ENCODE measurements around the gene HBP1. TPM values are rescaled to one million over a fixed set of nuclear protein-coding genes. Genes with fewer than 3 reads are reported as not detected.

The HBP1 gene
- polyA plus RNA-seq, 1 donor from 2014 or later, result 37.7 TPM

GRCh38 chr7:107185716-107186115, 16.9 kb downstream of the HBP1 start:
- Histone ChIP-seq H3F3A (ENCODE audit: insufficient read depth, low read length, poor library complexity, severe bottlenecking) (no peaks in the 10 kb centered on the region), H3K4me2 (ENCODE audit: low read length) (no peak overlapping the region), H3K27ac (ENCODE audit: low read length) (no peak overlapping the region), H3K27me3 (ENCODE audit: insufficient read depth, low read depth, low read length) (no peaks in the 10 kb centered on the region), H3K9me2 (ENCODE audit: insufficient read depth, low read length) (no peaks in the 10 kb centered on the region), H3K36me3 (ENCODE audit: insufficient read depth, low read length) (peaks cover 12% of the 10 kb centered on the region), H3K9ac (ENCODE audit: low read length) (no peak overlapping the region), H2AFZ (ENCODE audit: low read depth, low read length) (no peak overlapping the region), H3K79me2 (replicated peaks; ENCODE audit: insufficient read depth, low read length) (no peaks in the 10 kb centered on the region), H3K4me3 (ENCODE audit: low read length) (no peak overlapping the region), H4K20me1 (ENCODE audit: insufficient read depth) (no peaks in the 10 kb centered on the region), H3K9me3 (ENCODE audit: low read length) (no peaks in the 10 kb centered on the region)
- no peak for TF ChIP-seq EP300 (conservative IDR thresholded peaks at IDR 0.05; ENCODE audit: poor library complexity, severe bottlenecking)
- no peak for TF ChIP-seq SMC3 (conservative IDR thresholded peaks at IDR 0.05; ENCODE audit: poor library complexity)
- TF ChIP-seq CTCF (IDR thresholded peaks at IDR 0.05; ENCODE audit: poor library complexity, severe bottlenecking), result no peak
- TF ChIP-seq TAF1 (IDR thresholded peaks at IDR 0.05; ENCODE audit: low read depth), result no peak
- TF ChIP-seq POLR2AphosphoS5 (IDR thresholded peaks at IDR 0.05), result no peak
- no peak for TF ChIP-seq MXI1 (conservative IDR thresholded peaks at IDR 0.05; ENCODE audit: poor library complexity, severe bottlenecking)
- TF ChIP-seq EZH2 (IDR thresholded peaks at IDR 0.05; ENCODE audit: borderline replicate concordance, insufficient read depth, low read length, poor library complexity, severe bottlenecking), result no peak
- TF ChIP-seq RAD21 (conservative IDR thresholded peaks at IDR 0.05), result no peak

GRCh38 chr7:107186240-107186639, 17.4 kb downstream of the HBP1 start:
- TF ChIP-seq EP300 (conservative IDR thresholded peaks at IDR 0.05; ENCODE audit: poor library complexity, severe bottlenecking), result no peak
- no peak for TF ChIP-seq POLR2AphosphoS5 (IDR thresholded peaks at IDR 0.05)
- no peak for TF ChIP-seq TAF1 (IDR thresholded peaks at IDR 0.05; ENCODE audit: low read depth)
- TF ChIP-seq MXI1 (conservative IDR thresholded peaks at IDR 0.05; ENCODE audit: poor library complexity, severe bottlenecking), result no peak
- TF ChIP-seq EZH2 (IDR thresholded peaks at IDR 0.05; ENCODE audit: borderline replicate concordance, insufficient read depth, low read length, poor library complexity, severe bottlenecking), result no peak
- no peak for TF ChIP-seq REST (IDR thresholded peaks at IDR 0.05; ENCODE audit: borderline replicate concordance)
- TF ChIP-seq SMC3 (conservative IDR thresholded peaks at IDR 0.05; ENCODE audit: poor library complexity), result no peak
- TF ChIP-seq RAD21 (conservative IDR thresholded peaks at IDR 0.05), result no peak
- no peak for TF ChIP-seq CTCF (IDR thresholded peaks at IDR 0.05; ENCODE audit: poor library complexity, severe bottlenecking)
- H3K36me3 ChIP-seq (ENCODE audit: insufficient read depth, low read length), result peaks cover 14% of the 10 kb centered on the region
- H3K27me3 ChIP-seq (ENCODE audit: insufficient read depth, low read depth, low read length), result no peaks in the 10 kb centered on the region
- H3F3A ChIP-seq (ENCODE audit: insufficient read depth, low read length, poor library complexity, severe bottlenecking), result no peaks in the 10 kb centered on the region
- H3K79me2 ChIP-seq (replicated peaks; ENCODE audit: insufficient read depth, low read length), result no peaks in the 10 kb centered on the region
- H3K9me3 ChIP-seq (ENCODE audit: low read length), result no peaks in the 10 kb centered on the region
- no peak overlapping the region for H3K27ac ChIP-seq (ENCODE audit: low read length)
- H4K20me1 ChIP-seq (ENCODE audit: insufficient read depth), result no peaks in the 10 kb centered on the region
- H3K4me2 ChIP-seq (ENCODE audit: low read length), result no peak overlapping the region
- H3K4me3 ChIP-seq (ENCODE audit: low read length), result no peak overlapping the region
- H3K9ac ChIP-seq (ENCODE audit: low read length), result no peak overlapping the region
- no peak overlapping the region for H2AFZ ChIP-seq (ENCODE audit: low read depth, low read length)
- H3K9me2 ChIP-seq (ENCODE audit: insufficient read depth, low read length), result no peaks in the 10 kb centered on the region

Measured in neural cell (in vitro differentiated cells).